ENCODE results near the gene RNF44. TPM values are rescaled to one million over a fixed set of nuclear protein-coding genes. Genes with fewer than 3 reads are reported as not detected.

Gene RNF44
- total and polyA plus RNA-seq, 2 donors (not counting 3 experiments of a cell fraction or from before 2014, with no cell fraction given): 19.8 to 50.2 TPM

DNA sequence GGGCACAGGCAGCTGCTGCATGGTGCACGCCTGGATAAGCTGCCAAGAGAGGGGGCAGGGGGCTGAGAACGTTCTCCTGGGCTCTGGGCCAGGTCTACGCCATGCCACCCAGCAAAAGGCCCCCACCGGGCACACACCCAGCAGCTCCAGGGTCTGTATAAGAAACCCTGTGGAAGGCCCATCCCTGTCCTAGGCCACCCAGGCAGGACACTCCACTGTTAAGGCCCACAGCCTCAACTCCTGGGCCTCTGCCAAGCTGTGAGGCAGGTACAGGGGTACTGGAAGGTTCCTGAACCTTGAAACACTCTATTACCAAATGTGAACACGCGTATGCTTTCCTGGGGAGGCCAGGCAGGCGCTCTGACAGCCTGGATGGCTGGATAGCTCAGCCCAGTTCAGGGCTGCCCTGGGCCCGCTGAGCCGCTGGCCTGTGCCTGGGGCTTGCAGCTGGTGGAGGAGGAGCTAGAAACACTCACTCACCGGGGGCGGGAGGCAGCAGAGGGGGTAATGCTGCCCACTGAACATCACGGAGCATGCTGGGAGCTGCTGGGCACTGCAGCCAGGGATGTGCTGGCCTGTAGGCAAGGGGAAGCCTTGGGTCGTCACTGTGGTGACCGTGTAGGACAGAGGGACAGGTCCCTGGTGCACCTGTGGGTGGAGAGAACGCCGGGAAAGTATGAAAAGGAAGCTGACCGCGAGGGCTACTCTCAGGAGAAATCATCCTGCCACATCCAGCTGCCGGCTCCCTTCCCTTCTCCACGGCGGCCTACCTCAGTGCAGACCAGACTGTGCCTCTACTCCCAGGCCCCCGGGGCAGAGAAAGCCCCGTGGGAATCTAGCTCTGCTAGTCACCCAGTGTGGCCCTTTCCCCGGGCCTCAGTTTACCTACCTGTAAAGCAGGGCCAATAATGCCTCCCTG lies 6.0 kb downstream of the RNF44 start:
- no peak for DNase-seq (ENCODE audit: low read depth, low spot score)
- TF ChIP-seq EZH2 (IDR thresholded peaks at IDR 0.05; ENCODE audit: borderline replicate concordance, low read depth, low read length, severe bottlenecking) (no peak), JUN (IDR thresholded peaks at IDR 0.05; ENCODE audit: borderline replicate concordance, insufficient read depth, insufficient read length, low read depth) (no peak), POLR2AphosphoS5 (IDR thresholded peaks at IDR 0.05; ENCODE audit: insufficient read depth, low read depth, low read length) (no peak), GATA2 (IDR thresholded peaks at IDR 0.05; ENCODE audit: insufficient read depth, insufficient read length, low read depth, low read length) (no peak), FOS (IDR thresholded peaks at IDR 0.05; ENCODE audit: borderline replicate concordance, insufficient read depth, low read length) (no peak), POLR2A (IDR thresholded peaks at IDR 0.05; ENCODE audit: low read depth, low read length) (no peak), MYC (IDR thresholded peaks at IDR 0.05; ENCODE audit: low read depth, low read length) (no peak)
- TF ChIP-seq, protein P1, sequence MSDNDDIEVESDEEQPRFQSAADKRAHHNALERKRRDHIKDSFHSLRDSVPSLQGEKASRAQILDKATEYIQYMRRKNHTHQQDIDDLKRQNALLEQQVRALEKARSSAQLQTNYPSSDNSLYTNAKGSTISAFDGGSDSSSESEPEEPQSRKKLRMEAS (IDR thresholded peaks at IDR 0.05; ENCODE audit: insufficient read depth, insufficient read length): no peak
- TF ChIP-seq, protein P2, sequence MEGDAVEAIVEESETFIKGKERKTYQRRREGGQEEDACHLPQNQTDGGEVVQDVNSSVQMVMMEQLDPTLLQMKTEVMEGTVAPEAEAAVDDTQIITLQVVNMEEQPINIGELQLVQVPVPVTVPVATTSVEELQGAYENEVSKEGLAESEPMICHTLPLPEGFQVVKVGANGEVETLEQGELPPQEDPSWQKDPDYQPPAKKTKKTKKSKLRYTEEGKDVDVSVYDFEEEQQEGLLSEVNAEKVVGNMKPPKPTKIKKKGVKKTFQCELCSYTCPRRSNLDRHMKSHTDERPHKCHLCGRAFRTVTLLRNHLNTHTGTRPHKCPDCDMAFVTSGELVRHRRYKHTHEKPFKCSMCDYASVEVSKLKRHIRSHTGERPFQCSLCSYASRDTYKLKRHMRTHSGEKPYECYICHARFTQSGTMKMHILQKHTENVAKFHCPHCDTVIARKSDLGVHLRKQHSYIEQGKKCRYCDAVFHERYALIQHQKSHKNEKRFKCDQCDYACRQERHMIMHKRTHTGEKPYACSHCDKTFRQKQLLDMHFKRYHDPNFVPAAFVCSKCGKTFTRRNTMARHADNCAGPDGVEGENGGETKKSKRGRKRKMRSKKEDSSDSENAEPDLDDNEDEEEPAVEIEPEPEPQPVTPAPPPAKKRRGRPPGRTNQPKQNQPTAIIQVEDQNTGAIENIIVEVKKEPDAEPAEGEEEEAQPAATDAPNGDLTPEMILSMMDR (IDR thresholded peaks at IDR 0.05; ENCODE audit: extremely low read depth in 1 of 2, insufficient read depth in 1 of 2, low read depth in 1 of 2, low read length in 2 of 2): no peak
- dilution Hi-C loops (cut with MboI; ENCODE audit: extremely low pct_ligation_motif_present, low sequenced_read_pairs) (no loop called here), intact Hi-C loops (cut with micrococcal nuclease) (loop anchor here (10.0 kb wide), 2 partner anchors 464 to 964 kb away; partner anchors contain the start of gene PDLIM7)
- no peaks in the 10 kb centered on the region for H3K9me1 ChIP-seq (replicated peaks; ENCODE audit: control insufficient read depth, extremely low read depth, insufficient read depth, low read length)
- no peak overlapping the region for H2AFZ ChIP-seq (ENCODE audit: low read depth, low read length)
- CTCF ChIA-PET: interaction anchor here (1.1 kb wide), 1 partner anchor 16 kb away, joined by 3 read pairs; no protein-coding TSS in a partner anchor
- H3K4me1 ChIP-seq (ENCODE audit: control insufficient read depth, extremely low read depth, insufficient read depth, low read length): peaks cover 28% of the 10 kb centered on the region
- H3K79me2 ChIP-seq (ENCODE audit: control insufficient read depth, insufficient read depth, low read length): peaks cover 31% of the 10 kb centered on the region
- H3K27me3 ChIP-seq (ENCODE audit: control insufficient read depth in 2 of 2, insufficient read depth in 2 of 2, low read length in 2 of 2): no peaks in the 10 kb centered on the region
- H3K36me3 ChIP-seq (ENCODE audit: control insufficient read depth in 2 of 2, extremely low read depth in 1 of 2, insufficient read depth in 2 of 2, low read length in 2 of 2): peaks cover 9 to 43% of the 10 kb centered on the region in 2 experiments
- FAIRE-seq: no peak
- no peaks in the 10 kb centered on the region for H4K20me1 ChIP-seq (replicated peaks; ENCODE audit: control insufficient read depth, extremely low read depth, insufficient read depth, low read length)
- POLR2A ChIA-PET: no interaction called here
- no peak overlapping the region for H3K4me2 ChIP-seq (ENCODE audit: insufficient read depth, low read length)
- H3K9ac ChIP-seq (replicated peaks; ENCODE audit: extremely low read depth, insufficient read depth, low read length): no peak overlapping the region
- no TSS peak for BruUV-seq (replicated peaks)
- no peaks in the 10 kb centered on the region for H3K9me3 ChIP-seq (replicated peaks; ENCODE audit: control insufficient read depth, insufficient read depth, low read length)
- H3K4me3 ChIP-seq (replicated peaks in 1 of 3; ENCODE audit: insufficient read depth in 1 of 3, low read depth in 1 of 3, low read length in 3 of 3): no peak overlapping the region
- no peak overlapping the region for H3K27ac ChIP-seq (ENCODE audit: insufficient read depth, low read depth, low read length)
